A673 (cell line): ENCODE data around the gene FRMD4A.

Experiments used
- CTCF ChIP-seq: fragments of 300-800, 200-600 bp; sonication (generic); conservative IDR thresholded peaks from 2 replicates; pipeline ENCODE4 v1.5.1; 2017; ENCODE audit warnings: low read depth, mild to moderate bottlenecking, antibody characterized with exemption, low read length, moderate library complexity, mixed read lengths
- EZH2 ChIP-seq: fragments of 200-600 bp; sonication (generic); IDR thresholded peaks from 2 replicates; pipeline ENCODE4 v1.6.1; 2017; ENCODE audit warnings: borderline replicate concordance, low read depth, mild to moderate bottlenecking, mixed read lengths, antibody characterized with exemption, low read length; ENCODE audit not compliant: poor library complexity, severe bottlenecking

- TF ChIP-seq CTCF (no peak), EZH2 (no peak)
Observed at GRCh38 chr10:13627459-13628310, 703.0 kb downstream of the FRMD4A start.
